ENCODE results near the gene ADAM11.

Gene ADAM11

DNA sequence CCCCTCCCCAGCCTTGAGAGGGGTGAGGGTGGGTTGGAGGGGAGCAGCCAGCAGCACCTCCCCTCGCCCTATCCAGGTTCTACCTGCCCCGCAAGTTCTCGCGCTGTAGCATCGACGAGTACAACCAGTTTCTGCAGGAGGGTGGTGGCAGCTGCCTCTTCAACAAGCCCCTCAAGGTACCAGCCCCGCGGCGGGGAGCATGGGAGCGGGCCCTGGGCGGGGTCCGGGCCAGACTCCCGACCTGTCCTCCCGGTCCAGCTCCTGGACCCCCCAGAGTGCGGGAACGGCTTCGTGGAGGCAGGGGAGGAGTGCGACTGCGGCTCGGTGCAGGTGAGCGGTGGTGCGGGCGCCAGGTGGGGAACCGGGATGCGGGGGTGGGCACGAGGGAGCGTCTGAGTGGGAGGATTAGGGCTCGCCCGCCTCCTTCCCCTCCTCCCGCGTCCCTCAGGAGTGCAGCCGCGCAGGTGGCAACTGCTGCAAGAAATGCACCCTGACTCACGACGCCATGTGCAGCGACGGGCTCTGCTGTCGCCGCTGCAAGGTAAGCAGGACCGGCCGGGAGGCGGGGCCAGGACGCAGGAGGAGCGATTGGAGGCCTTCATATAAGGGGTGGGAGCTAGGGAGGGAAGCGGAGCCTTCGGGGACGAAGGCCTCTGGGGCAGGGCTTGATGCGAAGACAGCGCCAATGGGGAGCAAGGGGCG is 16.5 kb downstream of the ADAM11 start:
- peak; percentile 94 for DNase-seq (ENCODE audit: low read depth)

DNA sequence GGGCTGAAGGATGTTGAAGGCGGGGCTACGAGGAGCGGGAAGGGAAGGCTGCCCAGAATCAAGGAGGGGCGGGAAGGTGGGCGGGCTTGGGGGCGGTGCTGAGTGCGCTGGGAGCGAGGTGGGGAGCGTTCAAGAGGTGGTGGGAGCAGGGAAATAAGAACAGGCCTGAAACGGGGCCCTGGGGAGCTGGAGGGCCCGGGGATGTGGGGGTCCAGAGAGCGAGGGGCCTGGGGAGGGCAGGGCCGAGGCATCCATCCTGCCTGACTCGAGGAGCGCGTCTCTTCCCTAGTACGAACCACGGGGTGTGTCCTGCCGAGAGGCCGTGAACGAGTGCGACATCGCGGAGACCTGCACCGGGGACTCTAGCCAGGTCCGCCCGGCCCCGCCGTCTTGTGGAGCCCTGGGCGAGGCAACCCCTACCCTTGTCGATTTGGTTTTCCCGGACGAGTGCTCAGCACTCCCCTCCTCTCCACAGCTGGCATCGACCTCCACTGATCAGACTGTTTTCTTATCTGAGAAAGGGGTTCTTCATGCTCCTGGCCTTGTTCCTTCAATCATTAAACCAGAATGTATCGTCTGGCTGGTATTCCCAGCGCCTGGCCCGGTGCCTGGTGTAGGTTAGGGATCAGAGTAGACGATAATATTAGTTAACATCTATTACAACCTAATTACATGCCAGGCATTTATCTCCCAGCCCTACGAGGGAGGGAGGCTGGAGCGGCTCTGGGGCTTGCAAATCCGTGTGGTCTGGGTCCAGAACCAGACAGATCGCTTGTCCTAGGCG is 17.2 kb downstream of the ADAM11 start:
- no peak for DNase-seq (ENCODE audit: low read depth)

DNA sequence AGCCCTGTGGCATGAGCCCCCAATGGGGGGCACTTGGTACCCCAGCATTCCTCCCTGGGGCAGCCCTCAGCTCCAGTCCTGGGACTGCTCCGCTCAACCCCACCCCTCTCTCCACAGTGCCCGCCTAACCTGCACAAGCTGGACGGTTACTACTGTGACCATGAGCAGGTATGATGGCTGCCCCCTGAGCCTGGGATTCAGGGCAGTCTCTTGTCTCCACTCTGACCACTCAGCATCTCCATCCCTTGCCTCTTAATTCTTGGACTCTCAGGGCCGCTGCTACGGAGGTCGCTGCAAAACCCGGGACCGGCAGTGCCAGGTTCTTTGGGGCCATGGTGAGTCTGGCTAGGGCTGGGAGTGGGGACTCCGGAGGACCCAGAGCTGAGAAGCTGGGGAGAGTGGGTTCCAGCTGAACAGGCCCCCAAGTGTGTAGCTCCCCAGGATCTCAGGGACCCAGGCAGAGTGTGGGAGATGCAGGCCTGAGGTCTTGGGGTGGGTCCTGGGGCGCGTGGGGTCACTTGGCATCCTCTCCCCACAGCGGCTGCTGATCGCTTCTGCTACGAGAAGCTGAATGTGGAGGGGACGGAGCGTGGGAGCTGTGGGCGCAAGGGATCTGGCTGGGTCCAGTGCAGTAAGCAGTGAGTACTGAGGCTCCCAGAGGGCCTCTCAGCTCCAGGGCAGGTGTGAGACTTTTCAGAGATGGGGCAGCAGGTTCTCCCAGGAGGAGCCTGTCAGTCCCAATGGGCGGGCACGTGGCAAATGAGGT is 18.0 kb downstream of the ADAM11 start:
- DNase-seq (ENCODE audit: low read depth) = no peak

DNA sequence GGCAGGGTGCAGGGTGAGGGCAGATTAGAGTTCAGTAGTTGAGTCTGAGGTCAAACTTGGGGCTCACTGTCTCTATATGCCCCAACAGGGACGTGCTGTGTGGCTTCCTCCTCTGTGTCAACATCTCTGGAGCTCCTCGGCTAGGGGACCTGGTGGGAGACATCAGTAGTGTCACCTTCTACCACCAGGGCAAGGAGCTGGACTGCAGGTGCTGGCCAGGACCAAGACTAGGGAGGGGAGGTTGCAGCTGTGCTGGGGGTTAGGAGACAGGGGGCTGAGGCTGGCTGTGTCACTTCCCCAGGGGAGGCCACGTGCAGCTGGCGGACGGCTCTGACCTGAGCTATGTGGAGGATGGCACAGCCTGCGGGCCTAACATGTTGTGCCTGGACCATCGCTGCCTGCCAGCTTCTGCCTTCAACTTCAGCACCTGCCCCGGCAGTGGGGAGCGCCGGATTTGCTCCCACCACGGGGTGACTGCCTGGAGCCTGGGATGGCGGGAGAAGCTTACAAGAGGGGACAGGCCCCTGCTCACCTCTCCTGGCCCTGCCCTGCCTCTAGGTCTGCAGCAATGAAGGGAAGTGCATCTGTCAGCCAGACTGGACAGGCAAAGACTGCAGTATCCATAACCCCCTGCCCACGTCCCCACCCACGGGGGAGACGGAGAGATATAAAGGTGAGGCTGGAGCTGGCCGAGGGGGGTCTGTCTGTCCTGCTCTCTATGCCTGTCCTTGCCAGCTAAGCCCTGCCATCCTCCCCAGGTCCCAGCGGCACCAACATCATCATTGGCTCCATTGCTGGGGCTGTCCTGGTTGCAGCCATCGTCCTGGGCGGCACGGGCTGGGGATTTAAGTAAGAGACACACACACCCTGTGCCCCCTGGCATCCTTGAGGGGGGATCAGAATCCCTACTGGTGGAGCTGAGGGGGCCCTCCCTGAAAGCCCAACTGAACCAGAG is 18.9 kb downstream of the ADAM11 start:
- DNase-seq (ENCODE audit: low read depth) = no peak

DNA sequence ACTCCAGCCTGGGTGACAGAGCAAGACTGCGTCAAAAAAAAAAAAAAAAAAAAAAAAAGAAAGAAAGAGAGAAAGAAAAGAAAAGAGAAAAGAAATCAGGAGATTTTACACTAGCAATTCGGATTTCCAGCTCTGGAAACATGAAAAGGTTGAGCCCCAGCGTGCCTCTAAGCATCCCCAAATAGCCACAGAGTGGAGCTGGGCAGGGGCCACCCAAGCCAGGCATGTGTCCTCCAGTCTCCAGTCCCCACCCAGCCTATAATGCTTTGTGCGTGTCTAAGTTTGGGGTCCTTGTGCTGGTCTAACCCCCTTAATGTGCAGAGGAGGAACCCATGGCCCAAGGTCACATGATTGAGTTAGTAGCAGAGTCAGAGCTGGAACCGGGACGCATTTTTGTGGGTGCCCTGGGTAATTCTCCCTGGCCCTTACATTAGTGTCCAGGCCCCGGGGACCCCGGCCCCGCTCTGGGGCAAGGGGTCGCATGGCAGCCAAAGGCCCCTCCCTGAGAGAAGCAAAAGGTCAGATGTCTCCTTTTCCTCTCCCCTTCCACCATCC is 19.9 kb downstream of the ADAM11 start:
- no peak for DNase-seq (ENCODE audit: low read depth)

DNA sequence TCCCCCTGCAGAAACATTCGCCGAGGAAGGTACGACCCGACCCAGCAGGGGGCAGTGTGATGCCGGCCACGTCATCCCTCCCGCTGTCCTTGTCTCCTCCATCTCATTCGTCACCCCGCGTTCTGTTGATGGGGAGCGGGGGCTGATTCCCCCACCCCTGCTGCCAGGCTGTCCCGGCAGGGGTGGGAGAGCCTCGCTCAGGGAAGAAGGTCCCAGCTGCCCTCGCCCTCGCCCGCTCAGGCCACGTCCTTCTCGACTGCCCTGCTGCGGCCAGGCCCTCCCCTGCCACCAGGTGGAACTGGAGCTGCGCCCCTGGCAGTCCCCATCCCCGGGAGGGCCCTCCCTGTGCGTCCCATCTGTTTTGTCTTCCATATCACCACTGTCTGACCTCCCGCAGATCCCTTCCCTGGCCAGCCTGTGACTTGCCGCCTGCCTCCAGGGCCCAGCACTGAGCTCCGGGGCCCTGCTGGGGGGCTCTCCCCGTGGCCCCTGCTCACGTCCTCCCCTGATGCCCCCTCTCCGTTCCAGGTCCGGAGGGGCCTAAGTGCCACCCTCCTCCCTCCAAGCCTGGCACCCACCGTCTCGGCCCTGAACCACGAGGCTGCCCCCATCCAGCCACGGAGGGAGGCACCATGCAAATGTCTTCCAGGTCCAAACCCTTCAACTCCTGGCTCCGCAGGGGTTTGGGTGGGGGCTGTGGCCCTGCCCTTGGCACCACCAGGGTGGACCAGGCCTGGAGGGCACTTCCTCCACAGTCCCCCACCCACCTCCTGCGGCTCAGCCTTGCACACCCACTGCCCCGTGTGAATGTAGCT is 20.6 kb downstream of the ADAM11 start:
- DNase-seq (ENCODE audit: low read depth) = peak; percentile 66

DNA sequence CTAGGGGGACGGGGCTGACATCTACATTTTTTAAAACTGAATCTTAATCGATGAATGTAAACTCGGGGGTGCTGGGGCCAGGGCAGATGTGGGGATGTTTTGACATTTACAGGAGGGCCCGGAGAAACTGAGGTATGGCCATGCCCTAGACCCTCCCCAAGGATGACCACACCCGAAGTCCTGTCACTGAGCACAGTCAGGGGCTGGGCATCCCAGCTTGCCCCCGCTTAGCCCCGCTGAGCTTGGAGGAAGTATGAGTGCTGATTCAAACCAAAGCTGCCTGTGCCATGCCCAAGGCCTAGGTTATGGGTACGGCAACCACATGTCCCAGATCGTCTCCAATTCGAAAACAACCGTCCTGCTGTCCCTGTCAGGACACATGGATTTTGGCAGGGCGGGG is 21.4 kb downstream of the ADAM11 start:
- DNase-seq (ENCODE audit: low read depth) = no peak

DNA sequence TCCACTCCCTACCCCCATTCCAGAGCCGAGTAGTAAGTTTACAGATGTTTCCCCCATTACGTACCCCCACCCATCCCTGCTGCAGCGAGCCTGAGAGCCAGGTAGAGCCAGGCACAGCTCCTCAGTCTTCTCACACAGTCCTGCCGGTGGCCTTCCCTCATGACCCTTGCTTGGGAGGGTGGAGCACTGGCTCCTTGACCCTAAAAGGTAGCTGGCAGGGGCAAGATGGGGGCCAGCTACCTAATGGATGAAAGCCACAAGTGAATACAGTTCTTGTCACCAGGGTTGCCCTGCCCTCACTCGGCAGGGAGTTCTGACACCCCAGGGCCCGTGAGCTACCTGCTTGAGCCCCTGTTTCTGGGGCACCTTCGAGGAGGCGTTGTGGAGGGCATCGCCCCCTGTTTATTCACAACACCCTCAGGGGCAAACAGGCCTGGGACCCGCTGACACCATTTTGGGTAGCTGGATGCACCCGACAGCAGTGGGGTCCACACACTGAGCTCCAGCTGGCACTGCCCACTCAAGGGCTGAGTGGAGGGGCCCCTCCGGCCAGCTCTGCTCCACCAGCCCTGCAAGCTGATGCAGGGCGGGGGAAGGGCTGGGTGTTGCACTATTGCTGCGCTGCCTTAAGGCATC is 22.2 kb downstream of the ADAM11 start:
- DNase-seq (ENCODE audit: low read depth) = no peak

DNA sequence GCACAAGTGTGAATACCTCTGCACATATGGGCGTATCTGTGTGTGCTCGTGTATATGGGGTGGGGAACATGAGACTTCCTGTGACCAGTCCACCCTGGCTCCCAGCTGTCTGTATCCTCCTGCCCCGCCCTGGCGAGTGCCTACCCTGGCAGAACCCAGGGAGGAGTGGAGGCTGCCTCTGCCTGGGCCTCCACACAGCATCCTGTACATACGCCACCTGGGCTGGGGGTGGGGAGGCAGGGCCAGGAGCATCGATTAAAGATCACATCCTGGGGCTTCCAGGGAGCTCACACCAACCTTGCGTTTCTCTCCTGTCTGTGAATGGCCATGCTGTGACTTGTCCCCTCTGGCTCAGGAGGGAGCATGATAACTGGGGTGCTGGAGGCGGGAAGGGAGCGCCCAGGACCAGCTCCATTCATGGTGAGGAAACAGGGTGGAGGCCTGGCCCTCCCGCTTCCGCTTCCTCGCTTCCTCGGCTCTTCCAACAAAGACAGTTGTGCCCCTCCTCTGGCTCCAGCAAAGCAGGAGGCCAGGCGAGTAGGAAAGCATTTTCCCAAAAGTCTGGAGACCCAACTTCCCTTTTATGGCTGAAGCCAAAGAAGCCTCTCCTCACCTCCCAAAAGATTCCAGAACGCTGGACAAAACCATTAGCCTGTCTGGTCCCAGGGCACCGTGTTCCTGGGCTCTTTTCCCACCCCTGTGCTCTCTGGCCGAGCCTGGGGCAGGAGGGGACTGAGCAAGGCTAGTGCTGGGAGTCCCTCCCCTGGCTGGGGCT is 22.9 kb downstream of the ADAM11 start:
- DNase-seq (ENCODE audit: low read depth) = no peak

DNA sequence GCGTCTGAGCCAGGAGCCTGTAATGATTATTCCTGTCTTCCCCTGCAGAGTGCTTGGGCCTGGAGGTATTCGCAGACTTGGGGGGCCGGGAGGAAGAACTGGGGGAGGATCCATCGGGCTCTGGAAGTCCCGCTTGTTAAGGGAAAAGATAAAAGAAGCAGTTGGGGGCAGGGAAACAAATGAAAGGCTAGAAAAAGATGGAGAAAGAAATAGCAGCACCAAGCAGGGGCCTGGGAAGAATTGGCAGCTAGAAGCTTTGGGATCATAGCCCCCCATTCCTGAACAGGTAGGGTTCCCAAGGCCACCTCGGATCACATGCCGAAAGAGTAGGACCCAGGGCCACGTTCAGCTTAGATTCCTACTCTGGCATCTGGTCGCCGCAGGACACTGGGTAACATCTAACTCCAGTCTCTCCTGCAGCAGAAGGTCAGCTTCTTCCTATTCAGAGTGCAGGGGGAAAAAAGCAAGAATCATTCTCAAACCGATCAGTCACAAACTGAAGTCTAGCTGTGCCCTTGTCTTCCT is 23.6 kb downstream of the ADAM11 start:
- no peak for DNase-seq (ENCODE audit: low read depth)

DNA sequence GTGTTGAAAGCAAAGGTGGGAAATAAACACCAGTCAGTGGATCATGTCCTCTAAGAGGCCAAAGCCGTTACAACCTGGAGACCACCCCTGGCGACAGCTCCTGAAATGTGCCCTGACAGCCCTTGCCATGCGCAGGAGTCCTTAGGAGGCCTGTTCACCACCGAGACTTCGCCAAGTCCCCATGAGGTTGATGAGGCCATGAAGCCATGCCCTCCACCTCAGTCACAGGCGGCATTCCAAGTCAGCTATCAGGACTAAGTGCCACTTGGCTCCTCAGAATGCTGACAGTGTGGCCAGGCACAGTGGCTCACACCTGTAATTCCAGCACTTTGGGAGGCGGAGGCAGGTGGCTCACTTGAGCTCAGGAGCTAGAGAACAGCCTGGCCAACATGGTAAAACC is 27.1 kb downstream of the ADAM11 start:
- DNase-seq (ENCODE audit: low read depth) = no peak

DNA sequence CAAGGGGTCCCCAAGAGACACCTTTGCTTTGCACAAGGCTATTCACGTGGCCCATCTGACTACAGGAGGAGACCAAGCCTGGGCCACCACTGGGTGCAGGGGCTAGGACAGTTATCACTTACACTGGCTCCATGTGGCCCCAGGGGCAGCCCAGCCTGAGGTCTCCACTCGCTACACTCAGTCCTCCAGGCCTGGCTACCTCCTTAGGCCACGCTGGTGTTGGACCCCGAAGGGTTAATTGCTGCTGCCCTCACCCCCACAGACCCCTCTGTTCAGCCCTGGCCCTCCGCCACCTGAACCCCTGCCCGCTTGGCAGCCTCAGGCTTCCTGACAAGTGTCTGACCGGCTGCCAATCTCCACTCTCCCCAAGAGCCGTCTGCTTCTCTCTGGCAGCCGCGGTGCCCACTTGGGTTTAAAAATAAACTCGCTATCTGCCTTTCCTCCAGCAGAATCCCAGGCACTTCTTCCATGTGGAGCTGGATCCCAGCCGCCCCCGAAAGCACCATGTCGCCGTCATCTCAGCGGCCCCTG is 27.8 kb downstream of the ADAM11 start:
- no peak for DNase-seq (ENCODE audit: low read depth)

DNA sequence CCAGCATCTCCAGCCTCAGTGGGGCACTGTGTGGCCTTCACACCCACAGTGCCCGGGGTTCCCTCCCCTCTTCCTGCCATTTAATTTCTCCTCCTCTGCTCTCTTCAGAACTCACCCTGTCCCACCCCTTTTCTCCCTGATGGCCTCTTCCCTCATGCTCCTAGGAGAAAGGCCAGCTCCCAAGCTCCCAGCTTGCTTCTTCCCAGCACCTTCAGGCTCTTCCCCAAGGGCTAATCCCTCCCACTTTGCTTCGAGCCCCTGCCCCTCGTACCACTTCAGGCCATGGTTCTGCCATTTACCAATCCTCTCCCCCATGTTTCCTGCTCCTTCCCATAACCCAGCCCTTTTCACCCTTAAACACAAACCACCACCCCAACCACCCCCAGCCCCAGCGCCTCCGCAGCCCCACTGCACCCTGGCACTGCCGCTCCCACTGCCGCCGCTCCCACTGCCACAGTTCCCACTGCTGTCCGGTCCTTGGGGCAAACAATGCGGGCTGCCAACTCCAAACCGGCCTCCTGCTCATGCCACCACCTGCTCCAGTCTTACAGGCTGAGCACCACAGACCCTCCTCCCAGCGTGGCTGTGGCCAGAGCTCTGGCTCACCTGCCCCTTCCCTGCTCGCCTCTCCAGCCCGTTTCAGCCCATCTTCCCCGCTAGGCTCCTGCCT is 28.6 kb downstream of the ADAM11 start:
- DNase-seq (ENCODE audit: low read depth) = no peak

DNA sequence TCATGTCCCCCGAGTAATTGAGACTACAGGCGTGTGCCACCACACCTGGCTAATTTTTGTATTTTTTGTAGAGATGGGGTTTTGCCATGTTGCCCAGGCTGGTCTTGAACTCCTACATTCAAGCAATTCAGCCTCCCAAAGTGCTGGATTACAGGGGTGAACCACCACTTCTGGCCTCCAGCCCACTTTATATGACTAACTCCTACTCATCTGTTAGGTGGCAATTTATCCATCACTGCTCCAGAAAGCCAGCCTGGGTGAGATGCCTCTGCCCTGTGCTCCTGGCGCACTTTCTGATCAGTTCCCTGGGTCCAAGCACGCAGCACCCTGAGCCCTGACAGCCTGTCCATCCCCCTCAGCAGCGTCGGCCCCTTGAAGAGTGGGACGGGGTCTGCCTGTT is 29.4 kb downstream of the ADAM11 start:
- DNase-seq (ENCODE audit: low read depth) = no peak

DNA sequence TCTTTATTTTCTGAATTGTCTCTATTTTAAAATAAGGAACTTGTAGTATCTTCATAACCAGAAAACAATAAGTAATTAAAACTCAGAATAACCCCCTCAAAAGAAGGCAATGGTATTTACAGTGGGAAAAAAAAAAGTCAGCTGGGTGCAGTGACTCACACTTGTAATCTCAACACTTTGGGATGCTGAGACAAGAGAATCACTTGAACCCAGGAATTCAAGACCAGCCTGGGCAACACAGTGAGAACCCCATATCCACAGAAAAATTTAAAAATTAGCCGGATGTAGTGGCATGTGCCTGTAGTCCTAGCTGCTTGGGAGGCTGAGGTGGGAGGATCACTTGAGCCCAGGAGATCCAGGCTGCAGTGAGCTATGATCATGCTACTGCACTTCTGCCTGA is 33.5 kb downstream of the ADAM11 start:
- no peak for DNase-seq (ENCODE audit: low read depth)

DNA sequence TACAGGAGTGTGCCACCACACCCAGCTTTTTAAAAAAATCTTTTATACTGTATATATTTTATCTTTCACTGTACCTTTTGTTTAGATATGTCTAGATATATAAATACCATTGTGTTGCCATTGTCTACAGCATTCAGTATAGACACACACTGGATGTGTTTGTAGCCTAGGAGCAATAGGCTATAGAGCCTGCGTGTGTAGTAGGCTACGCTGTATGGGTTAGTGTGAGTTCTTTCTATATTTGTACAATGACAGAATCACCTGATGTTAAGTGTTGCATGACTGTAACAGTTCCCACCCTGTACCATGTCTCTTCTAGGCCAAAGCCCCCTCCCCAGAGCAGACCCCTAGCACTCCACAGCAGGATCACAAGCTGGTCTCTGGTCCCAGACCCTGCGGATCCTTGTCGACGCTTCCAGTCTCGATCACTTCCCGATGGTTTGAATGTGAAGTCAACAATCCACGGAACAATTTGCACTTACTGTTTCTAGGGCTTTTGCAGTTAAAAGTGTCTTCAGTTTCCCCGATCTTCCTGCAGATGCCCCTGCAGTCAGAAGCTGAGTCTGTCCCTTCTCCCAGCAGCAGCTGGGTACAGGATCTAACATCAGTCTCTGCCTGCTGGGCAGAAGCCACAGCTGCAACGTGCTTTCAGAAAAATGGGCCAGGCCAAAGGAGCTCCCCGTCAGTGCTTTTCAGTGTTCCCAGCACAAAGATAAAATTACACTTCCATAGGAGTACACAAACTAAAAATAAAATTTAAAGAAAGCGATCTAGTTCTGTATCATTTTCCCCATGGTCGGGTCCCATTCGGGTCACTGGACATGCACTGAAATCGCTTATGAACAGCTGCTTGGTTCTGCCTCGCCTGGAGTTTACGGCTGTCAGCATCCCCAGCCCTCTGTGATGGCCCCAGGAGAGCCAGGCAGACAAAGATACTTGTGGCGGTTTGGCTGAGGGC is 35.4 kb downstream of the ADAM11 start:
- no peak for DNase-seq (ENCODE audit: low read depth)

DNA sequence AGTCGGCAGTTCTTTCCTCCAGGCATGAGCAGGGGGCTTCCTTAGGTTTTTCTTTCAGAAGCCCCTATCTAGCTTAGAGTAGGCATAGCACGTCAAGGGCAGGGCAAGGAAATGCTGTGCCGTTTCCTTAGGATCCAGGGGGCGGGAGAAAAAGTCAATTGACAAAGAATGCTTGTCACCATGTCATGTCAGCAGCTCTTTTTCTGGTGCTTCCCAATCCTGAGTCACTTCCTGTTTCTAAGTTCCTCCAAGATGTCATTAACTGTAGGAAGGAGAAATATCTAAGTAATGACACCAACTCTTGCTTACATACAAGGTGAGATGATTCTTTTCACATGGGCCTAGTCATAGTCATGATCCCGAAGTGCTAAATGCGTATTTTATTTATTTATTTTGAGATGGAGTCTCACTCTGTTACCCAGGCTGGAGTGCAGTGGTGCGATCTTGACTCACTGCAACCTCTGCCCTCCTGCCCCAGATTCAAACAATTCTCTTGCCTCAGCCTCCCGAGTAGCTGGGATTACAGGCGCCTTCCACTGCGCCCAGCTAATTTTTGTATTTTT is 36.1 kb downstream of the ADAM11 start:
- no peak for DNase-seq (ENCODE audit: low read depth)
